Measurements from ENCODE around the gene LRRC7. TPM values are rescaled to one million over a fixed set of nuclear protein-coding genes. Genes with fewer than 3 reads are reported as not detected.
A peak's percentile ranks its signal among the peaks of the same experiment; 100 is the strongest.
"Not testable (repeated sequence)": the region's sequence is repeated elsewhere in the genome, so short reads cannot be mapped to it uniquely, and the experiment has no call there.

Gene LRRC7
- total RNA-seq, 1 experiment from 2014 or later, result 0.28 TPM

DNA sequence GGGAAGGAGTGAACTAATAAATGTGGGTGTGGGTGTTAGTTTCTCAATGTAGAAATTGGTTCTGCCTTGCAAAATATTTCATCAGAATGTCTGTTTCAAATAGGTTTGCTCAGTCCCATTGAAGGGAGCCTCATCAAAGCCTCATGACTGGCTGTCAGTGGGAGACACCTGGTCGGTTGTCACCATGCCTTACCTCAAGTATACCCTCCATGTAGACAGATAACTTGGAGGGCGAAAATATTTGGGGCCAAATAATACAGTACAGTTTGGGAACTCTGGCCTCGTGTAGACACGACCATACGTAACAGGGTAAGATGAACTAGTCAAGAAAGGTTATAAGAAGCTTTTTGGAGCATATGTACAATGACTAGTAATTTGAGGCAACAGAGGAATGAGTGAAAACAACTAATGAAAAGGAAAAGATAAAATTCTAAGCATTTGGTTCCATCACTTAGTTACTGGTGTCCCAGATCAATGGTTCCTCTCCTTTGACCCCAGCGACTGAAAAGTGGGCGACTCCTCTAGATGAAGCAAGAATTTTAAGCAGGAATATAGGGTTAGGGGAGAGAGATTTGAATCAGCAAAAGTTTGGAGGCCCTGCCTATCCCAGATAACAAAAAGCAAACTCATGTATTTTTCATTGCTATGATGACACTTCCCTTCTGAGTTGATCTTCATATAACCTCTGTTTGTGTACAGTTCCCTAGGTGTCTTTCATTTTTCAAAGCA, 473.8 kb downstream of the LRRC7 start:
- no peak for DNase-seq (ENCODE audit: low spot score)

DNA sequence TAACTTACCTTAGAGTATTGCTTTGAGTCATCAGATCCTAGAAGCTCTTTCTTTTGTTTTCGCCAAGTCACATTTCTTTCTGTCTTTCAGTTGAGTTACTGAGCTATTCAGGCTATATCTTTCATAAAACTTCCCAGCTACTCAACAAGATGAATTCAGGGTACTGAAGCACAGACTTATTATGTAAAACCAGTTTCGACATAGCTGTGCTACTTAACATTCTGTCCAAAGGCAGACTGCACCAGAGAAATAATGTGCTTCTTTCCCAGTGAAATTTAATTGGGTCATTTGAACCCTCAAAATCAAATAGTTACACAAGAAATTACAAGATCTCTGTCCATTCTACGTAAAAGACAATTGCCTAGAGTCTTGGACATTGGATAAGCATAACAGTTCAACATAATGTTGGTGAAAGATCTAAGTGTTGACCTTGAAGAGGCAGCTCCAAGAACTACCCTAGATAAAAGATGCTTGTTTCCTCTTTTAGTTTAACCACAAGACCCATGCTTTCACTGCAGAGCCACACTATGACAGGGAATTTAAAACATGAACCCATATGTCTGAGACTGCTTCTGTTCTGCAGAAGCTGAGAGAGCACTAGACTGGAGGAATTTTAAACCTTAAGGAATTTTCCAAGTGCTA, 474.5 kb downstream of the LRRC7 start:
- DNase-seq (ENCODE audit: low spot score), result no peak

DNA sequence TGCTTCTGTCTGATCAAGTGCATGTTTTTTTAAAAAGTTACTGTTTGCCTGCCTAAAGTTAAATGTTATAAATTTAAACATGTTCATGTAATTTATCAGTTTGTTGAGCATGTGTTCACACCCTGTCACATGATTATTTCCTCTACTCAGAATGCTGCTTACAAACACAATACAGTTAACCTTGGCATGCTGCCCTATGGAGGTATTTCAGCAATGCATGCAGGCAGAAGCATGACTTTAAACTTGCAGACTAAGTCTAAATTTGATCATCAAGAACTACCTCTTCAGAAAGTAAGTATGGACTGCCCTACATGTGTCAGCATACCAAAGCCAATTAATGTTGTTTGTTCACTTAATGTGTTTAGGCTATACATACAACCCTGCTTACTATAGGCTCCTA, 476.1 kb downstream of the LRRC7 start:
- DNase-seq (ENCODE audit: low spot score), result peak; percentile 53

DNA sequence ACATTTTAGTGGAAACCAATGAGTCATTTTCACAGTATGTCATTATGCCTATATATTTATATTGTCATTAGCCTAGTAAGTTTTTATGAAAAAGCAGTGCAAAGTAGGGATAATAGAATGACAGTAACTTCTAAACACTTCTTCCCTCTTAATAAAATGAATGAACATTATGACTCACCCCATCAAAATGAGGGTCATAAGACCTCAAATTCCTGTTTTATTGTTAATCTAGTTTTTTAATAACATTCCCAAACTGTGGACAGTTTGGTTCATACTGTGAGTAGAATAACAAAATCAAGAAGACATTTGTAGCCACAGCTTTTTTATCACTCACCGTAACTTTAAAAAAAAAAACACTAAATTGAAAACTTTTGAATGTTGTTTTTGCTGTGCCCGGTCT, 477.1 kb downstream of the LRRC7 start:
- peak; percentile 70 for DNase-seq (ENCODE audit: low spot score)

DNA sequence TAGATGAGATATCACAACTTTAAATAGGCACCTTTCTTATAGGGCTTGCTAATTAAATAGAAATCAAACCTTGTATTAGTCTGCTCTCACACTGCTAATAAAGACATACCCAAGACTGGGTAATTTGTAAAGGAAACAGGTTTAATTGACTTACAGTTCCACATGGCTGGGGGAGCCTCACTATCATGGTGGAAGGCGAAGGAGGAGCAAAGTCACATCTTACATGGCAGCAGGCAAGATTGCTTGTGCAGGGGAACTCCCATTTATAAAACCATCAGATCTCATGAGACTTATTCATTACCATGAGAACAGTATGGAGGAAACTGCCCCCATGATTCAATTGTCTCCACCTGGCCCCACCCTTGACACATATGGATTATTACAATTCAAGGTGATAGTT, 477.9 kb downstream of the LRRC7 start:
- not testable (repeated sequence) for DNase-seq (ENCODE audit: low spot score)

DNA sequence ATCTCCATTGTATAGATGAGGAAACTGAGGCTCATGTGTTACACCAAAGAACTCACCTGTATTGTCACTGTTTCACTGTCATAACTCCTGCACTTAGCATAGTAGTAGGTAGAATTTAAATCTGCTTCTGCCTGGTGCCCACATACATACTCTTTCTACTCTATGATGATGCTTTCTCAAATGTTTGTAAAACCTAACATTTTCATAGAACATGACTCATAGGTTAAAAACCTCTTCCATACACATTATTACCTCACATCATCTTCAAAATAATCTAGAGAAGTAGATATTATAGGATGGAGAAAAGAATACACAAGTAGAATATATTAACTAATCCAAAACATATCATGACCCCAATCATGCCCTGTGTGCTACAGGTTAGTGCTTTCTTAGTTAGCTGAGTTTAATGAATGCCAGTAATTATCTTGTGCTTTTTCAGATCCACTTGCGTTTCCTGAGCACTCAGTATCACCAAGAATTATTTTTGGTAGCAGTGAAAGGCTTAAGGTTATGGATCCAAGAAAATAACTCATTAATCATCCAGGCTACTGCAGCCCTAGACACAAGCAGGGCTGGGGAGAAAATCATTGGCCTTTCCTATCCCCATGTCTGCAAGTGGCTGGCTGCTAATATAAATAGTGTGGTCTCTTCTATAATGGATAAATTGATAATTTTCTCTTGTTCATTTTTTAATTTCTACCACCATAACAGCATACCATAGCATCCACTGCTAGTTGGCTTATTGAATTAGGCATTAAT, 480.8 kb downstream of the LRRC7 start:
- no peak for DNase-seq (ENCODE audit: low spot score)

DNA sequence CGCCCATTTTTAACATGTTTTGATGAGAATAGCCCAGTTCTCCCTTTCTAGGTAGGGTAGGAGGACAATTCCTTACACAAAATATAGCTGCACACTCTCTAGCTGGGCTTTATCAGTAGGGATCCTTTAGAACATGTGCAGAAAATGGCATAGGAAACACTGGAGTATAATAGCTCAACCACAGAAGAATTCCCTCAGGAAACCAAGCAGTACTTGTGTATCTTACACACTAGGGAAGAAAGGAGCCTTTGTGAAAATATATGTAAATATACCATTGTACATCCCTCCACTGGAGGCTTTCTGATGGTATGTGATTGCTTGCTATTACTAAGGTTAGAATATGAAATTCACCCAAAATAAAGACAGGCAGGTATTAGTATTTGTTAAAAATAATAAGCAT, 484.2 kb downstream of the LRRC7 start:
- DNase-seq (ENCODE audit: low spot score), result no peak

DNA sequence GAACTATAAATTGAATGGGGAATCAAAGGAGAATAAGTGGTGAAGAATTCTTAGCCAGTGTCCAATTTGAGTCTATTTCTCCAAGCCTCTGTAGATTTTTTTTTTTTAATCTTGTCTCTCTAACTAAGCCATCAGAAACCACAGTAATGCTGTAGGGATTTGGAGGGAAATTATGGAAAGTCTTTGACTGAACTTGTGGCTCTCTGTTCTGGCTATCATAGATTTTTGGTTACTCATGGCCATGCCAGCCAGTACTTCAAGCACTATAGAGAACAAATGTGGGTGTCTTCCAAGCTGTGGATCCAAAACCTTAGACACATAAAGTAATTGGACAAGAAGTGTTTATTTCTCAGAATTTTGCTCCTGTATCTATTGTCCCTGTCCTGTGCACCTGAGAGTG, 489.8 kb downstream of the LRRC7 start:
- DNase-seq (ENCODE audit: low spot score), result no peak

DNA sequence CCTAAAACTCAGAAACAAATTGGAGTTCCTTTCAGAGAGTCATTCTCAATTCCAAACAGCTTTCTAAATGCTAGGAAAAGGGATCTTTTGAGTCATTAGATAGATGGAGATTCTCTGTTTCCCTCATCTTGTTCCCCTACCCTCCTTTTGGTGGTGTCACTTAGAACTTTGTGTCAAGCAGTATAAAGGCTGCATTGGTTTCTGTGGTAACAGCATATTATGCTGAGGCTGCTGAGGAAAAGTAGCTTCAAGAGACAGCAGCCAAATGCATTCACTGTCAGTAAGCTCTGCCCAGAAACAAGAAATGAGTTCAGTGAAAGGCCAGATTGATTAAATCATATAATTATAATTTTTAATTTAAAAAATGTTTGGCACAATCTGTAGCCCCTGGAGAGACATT, 493.5 kb downstream of the LRRC7 start:
- no peak for DNase-seq (ENCODE audit: low spot score)

DNA sequence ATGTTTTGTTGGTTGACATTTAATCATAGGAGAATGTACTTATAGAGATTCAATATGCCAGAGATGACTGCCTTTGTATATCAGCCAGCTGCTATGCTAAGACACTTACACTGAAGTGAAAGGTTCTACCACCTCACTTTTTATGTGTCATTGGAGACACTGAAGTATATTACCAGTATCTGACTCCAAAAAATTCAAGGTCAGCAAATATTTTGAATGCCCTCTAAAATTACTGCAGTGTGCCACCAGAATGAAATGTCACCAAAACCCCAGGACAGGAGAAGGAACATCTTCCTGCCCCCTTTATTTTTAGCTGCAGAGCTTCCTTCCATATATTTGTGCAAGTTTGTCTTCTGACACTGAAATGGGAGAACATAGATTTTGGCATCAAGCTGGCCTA, 496.1 kb downstream of the LRRC7 start:
- DNase-seq (ENCODE audit: low spot score), result no peak

DNA sequence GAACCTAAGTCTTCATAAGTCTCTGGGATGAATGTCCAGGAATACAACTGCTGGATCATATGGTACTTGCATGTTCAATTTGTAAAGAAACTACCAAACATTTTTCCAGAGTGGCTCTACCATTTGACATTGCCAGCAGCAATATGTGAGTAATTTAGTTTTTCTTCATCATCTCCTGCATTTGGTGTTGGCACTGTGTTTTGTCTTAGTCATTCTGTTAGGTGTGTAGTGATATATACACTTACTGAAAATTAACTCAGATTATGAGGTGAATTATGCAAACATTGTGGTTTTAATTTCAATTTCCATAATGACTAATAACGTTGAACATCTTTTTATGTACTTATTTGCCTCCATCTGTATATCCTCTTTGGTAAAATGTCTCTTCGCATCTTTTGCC, 499.0 kb downstream of the LRRC7 start:
- no peak for DNase-seq (ENCODE audit: low spot score)

DNA sequence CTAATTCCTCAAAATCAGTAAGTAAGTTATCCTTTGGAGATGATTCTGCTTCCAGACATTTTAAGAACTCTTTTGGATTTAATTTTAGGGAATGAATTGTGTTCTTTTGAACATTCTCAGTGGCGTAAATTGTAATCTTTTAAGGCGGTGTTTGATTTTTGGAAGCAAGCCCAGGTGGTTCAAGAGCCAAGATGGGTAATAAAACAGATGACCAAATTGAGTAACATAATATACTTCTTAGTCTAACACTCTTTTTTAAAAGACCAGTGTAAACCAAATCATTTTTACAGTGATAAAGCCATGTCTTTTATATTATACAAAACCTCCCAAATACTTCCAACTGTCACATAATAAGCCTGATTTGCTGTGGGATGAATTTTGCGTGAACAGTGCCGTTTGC, 503.9 kb downstream of the LRRC7 start:
- DNase-seq (ENCODE audit: low spot score), result no peak

DNA sequence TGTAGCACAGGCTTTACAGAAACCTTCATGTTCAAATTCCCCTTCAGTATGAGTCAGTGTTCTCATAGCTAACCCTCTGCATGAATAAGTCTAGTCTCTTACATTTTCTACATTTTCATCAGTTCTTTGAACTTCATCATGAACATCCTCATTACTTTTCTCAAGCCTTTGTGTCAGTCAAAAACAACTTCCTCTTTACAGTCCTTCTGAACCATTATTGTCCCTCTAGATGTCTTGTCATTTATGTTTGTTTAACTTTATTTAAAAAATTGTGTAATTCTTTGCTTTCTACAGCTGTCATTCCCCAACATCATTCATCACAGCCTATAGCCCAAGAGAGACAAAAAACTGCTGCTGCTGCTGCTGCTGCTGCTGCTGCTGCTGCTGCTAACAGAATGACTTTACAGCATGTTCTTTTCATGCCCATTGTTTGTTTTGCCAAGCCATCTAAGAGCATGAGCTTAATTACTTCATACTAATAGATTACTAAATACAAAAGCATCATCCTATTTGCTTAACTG, 504.6 kb downstream of the LRRC7 start:
- peak; percentile 33 for DNase-seq (ENCODE audit: low spot score)

DNA sequence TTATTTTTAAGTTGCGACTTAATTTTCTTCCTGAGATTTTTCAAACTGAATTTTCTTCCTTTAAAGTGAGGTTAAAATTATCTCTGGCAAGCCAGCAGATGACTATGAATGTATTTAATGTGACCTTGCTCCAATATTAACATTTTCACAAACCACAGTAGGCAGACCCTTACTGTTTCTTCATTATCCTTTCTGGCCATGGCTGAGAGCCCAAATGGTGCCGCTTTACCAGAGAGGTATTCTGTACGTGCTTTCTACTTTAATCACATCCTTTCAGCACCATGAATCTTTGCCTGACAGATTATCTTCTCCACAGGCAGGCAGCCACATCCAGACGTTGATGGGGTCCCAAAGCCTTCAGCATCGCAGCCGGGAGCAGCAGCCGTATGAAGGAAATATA, 508.0 kb downstream of the LRRC7 start:
- DNase-seq (ENCODE audit: low spot score), result peak; percentile 38

DNA sequence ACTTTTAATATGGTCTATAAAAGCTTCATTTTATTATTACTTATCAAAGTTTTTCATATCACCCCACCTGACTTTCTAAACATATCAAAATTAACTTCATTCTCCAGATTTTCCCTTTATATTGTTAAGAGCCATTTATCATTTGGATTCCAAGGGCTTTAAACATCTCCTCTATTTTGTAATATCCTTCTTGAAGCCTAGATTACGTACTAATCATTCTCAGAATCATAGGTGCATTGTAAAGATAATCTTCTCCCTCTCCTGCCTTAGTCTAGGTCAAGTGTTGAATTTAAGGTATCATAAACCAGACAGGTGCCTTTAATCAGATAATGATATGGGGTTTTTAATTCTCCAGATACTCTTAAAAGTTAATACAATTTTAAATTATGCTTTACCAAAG, 509.3 kb downstream of the LRRC7 start:
- no peak for DNase-seq (ENCODE audit: low spot score)

DNA sequence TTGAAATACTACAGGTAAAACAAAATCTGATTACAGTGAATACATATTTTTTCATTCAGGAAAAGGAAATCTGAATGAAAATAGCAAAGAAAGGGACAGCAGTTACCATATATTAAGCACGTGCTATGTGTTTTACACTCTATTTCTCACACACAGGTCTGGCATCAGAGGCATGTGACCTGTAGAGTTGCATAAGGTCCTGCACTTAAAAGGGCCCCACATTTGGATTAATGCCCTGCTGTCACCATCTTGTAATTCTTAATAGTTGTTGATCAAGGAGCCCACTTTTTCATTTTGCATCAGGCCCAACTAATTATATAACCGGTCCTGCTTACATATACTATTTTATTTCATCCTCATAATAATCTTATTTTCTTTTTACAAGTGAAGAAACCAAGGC, 511.8 kb downstream of the LRRC7 start:
- DNase-seq (ENCODE audit: low spot score), result no peak

DNA sequence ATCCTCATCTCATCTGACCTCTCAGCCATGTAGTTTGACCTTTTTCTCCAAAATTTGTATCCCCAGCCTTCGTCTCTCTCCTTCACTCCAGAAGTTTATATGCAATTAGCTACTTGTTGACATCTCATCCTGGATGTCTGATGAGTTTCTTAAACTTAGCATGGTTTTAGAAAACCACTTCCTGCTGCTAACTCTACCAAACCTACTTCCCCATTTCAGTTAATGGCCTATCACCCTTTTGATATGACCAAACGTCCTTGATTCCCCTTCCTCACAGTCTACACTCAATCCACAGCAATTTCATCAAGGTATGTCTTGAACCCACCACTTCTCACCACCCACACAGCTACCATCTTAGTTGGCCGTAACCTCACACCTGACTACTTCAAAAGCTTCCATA, 515.8 kb downstream of the LRRC7 start:
- DNase-seq (ENCODE audit: low spot score), result no peak

DNA sequence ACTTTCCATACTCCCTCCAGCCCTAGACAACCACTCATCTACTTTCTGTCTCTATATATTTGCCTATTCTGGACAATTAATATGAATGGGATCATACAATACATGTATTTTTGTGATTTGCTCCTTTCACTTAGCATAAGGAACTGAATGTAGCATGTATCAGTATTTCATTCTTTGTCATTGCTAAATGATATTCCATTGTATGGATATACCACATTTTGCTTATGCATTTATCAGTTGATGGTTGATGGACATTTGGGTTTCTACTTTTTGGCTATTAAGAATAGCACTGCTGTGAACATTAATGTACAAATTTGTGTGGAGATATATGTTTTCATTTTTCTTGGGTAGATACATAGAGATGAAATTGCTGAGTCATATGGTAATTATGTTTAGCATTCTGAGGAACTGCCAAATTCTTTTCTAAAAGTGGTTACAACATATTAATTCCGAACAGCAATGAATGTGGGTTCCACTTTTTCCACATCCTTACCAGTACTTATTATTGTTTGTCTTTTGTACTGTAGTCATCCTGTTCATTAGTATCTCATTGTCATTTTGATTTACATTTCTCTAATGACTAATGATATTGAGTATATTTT, 516.7 kb downstream of the LRRC7 start:
- DNase-seq (ENCODE audit: low spot score), result no peak

DNA sequence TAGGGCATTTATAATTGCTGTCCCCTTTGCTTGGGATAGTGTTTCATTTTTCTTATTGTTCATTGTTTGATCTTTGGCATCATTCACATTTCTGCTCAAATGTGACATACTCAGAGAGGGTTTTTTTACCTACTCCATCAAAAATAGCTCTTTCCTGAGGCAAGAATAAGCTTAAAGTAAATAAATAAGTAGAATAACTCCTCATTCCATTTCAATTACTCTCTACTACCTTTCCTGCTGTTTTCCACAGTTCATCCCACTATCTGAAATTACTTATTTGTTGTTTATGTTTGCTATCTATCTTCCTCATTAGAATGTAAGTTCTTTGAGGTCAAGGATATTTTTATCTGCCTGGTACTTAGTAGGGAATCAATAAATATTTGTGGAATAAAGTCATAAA, 517.8 kb downstream of the LRRC7 start:
- no peak for DNase-seq (ENCODE audit: low spot score)

DNA sequence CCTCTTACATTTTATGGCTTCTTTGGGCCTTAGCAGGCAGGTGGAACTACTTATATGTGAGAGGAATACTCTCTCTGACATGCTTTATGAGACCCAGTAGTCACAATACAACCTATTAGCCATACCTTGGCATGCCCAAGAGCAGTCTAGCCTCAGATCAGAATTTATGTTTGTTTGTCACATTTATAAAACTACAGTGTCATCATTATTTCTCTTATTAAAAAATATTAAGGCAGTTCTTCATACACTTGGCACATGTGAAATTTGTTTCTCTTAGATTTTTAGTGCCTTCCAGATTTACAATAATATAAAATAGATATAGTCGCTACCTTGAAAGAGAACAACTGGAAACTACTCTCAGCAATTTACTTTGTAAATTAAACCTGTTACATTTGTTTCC, 519.2 kb downstream of the LRRC7 start:
- DNase-seq (ENCODE audit: low spot score), result no peak

DNA sequence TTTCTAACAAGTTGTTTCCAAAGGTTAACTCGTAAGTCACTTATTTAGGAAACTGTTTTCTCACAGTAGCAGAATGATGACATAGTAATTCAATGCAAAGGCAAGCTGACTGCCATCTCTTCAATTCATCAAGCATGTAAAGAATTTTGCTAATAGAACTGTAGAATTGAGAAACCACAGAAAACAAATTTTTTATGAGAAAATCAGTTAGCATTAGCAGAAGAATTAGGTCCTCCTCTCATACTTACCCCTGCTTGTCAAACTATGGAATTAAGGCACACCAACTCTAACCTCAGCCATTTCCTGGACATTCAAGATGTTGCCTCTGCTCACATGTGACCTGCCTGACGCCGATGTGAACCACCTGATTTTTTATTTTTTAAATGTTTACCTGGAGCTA, 522.4 kb downstream of the LRRC7 start:
- DNase-seq (ENCODE audit: low spot score), result no peak

DNA sequence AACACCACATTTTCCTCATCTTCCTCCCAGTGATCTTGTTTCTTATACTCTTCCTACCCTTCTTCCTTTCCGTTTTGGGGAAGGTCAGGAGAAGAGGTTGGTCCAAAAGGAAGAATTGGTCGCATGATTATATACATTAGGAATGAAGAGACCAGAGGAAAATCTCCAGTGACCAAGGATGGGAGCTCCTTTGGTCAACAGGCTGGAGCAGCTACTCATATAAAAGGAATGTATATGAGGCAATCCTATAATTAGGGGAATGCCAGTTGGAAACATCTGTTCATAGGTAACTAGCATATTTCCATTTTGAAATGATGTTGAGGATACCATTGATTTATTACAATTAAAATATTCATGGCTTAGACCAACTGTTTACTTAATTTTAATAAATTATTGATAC, 523.2 kb downstream of the LRRC7 start:
- DNase-seq (ENCODE audit: low spot score), result peak; percentile 58
